ENCODE measurements around the gene IL6ST.

DNA sequence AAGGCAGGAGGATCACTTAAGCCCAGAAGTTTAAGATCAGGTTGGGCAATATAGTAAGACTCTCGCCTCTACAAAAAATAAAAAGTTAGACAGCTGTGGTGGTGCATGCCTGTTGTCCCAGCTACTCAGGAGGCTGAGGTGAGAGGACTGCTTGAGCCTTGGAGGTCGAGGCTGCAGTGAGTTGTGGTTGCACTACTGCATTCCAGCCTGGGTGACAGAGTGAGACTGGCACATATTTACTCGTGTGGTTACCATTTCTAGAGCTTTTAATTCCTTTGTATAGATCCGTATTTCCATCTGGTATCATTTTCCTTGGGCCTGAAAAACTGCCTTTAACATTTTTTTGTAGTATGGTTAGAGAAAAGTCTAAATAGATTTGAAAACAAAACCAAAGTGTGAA is 7.8 kb downstream of the IL6ST start:
- TF ChIP-seq, protein P1, sequence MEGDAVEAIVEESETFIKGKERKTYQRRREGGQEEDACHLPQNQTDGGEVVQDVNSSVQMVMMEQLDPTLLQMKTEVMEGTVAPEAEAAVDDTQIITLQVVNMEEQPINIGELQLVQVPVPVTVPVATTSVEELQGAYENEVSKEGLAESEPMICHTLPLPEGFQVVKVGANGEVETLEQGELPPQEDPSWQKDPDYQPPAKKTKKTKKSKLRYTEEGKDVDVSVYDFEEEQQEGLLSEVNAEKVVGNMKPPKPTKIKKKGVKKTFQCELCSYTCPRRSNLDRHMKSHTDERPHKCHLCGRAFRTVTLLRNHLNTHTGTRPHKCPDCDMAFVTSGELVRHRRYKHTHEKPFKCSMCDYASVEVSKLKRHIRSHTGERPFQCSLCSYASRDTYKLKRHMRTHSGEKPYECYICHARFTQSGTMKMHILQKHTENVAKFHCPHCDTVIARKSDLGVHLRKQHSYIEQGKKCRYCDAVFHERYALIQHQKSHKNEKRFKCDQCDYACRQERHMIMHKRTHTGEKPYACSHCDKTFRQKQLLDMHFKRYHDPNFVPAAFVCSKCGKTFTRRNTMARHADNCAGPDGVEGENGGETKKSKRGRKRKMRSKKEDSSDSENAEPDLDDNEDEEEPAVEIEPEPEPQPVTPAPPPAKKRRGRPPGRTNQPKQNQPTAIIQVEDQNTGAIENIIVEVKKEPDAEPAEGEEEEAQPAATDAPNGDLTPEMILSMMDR (optimal IDR thresholded peaks at IDR 0.05 in 1 of 3, IDR thresholded peaks at IDR 0.05 in 1 of 3, conservative IDR thresholded peaks at IDR 0.05 in 1 of 3; ENCODE audit: extremely low read depth in 1 of 3, insufficient read depth in 2 of 3, low read length in 3 of 3), result no peak
- no peak for TF ChIP-seq EZH2 (IDR thresholded peaks at IDR 0.05; ENCODE audit: low read length)

Data from keratinocyte (primary cell).